CD4-positive, alpha-beta T cell treated with Interleukin-4 for 1 hour (primary cell): Measurements from ENCODE around the gene CTNNA1.

ENCODE experiments used
- DNase-seq, 2 donors: peaks; one replicate each; pipeline ENCODE4 v3.0.0-alpha.2; 2020 to 2022

CTNNA1 gene

GRCh38 chr5:138869763-138870500, 116.7 kb downstream of the CTNNA1 start:
- DNase-seq = no peak

GRCh38 chr5:138870611-138871010, 117.4 kb downstream of the CTNNA1 start:
- DNase-seq = no peak

- DNase-seq = no peak
These were observed 119.7 kb downstream of the CTNNA1 start for GRCh38 chr5:138872841-138873465.

GRCh38 chr5:138873466-138874221, 120.4 kb downstream of the CTNNA1 start:
- no peak for DNase-seq

- no peak for DNase-seq
These were observed 121.0 kb downstream of the CTNNA1 start for GRCh38 chr5:138874241-138874640.

- no peak for DNase-seq
These were observed 121.7 kb downstream of the CTNNA1 start, which contains the start of gene LRRTM2 for GRCh38 chr5:138874771-138875551. LRRTM2 (minus strand) TSS chr5:138875335; CDS start chr5:138874911, 424 bp downstream.

GRCh38 chr5:138875552-138875875, 122.3 kb downstream of the CTNNA1 start:
- no peak for DNase-seq

GRCh38 chr5:138875946-138876345, 122.7 kb downstream of the CTNNA1 start:
- DNase-seq = no peak

- no peak for DNase-seq
These were observed 123.6 kb downstream of the CTNNA1 start for GRCh38 chr5:138876811-138877210.

GRCh38 chr5:138878437-138879235, 125.4 kb downstream of the CTNNA1 start:
- DNase-seq = no peak

- no peak for DNase-seq
These were observed 130.0 kb downstream of the CTNNA1 start for GRCh38 chr5:138883211-138883610.

- DNase-seq = no peak
These were observed 130.9 kb downstream of the CTNNA1 start for GRCh38 chr5:138884094-138884493.

GRCh38 chr5:138884554-138884953, 131.3 kb downstream of the CTNNA1 start:
- no peak for DNase-seq

- no peak for DNase-seq
These were observed 136.8 kb downstream of the CTNNA1 start for GRCh38 chr5:138889994-138890393.

- no peak for DNase-seq
These were observed 137.4 kb downstream of the CTNNA1 start for GRCh38 chr5:138890644-138891043.

GRCh38 chr5:138895918-138896317, 142.7 kb downstream of the CTNNA1 start:
- DNase-seq = no peak

- DNase-seq = no peak
These were observed 145.1 kb downstream of the CTNNA1 start for GRCh38 chr5:138898299-138898698.

GRCh38 chr5:138898742-138899141, 145.5 kb downstream of the CTNNA1 start:
- DNase-seq = no peak

GRCh38 chr5:138900281-138900965, 147.2 kb downstream of the CTNNA1 start:
- no peak for DNase-seq

- no peak for DNase-seq
These were observed 148.5 kb downstream of the CTNNA1 start for GRCh38 chr5:138901716-138902115.

GRCh38 chr5:138903130-138903775, 150.0 kb downstream of the CTNNA1 start:
- DNase-seq = no peak
